HEK293 (cell line): ENCODE data around the gene CIC.

Experiments used
- CTCF ChIA-PET: fragments of 350-600 bp; formaldehyde crosslinking; extraction: SDS; loops from one replicate; lab custom pipeline; 2021; ENCODE audit warnings: antibody characterized with exemption; lab: Yijun Ruan, JAX
- POLR2A ChIA-PET: fragments of 300-600 bp; formaldehyde crosslinking; extraction: SDS; loops from one replicate; lab custom pipeline; 2020; ENCODE audit warnings: antibody characterized with exemption, inconsistent platforms; lab: Yijun Ruan, JAX
- H3K27ac ChIP-seq: fragments of 200-500 bp; sonication (Bioruptor generic); 2 replicates; pipeline ENCODE4 v1.5.1; 2014; ENCODE audit warnings: low read depth, low read length, control low read depth, inconsistent platforms; ENCODE audit errors: extremely low read depth
- H3K36me3 ChIP-seq, 2 experiments: fragments of 200-500 bp in 1 of 2; sonication (Bioruptor generic) in 1 of 2; 1 replicate in 1 of 2; 2 replicates in 1 of 2; pipeline ENCODE4 v1.5.1; 2014 to 2017; ENCODE audit warnings: inconsistent platforms in 2 of 2, low read length in 2 of 2; ENCODE audit not compliant: control insufficient read depth in 2 of 2, insufficient read depth in 1 of 2
- H3K4me1 ChIP-seq: fragments of 200-500 bp; sonication (Bioruptor generic); 2 replicates; pipeline ENCODE4 v1.5.1; 2014; ENCODE audit warnings: mild to moderate bottlenecking, low read length, inconsistent platforms; ENCODE audit not compliant: control insufficient read depth, insufficient read depth
- H3K4me3 ChIP-seq: 2 replicates; pipeline ENCODE4 v1.5.1; 2011; ENCODE audit warnings: low read depth, mild to moderate bottlenecking, control low read depth, low read length, moderate library complexity
- H3K9me3 ChIP-seq: fragments of 200-500 bp; sonication (Bioruptor generic); 2 replicates; pipeline ENCODE4 v1.5.1; 2014; ENCODE audit warnings: low read depth, low read length, inconsistent platforms; ENCODE audit not compliant: control insufficient read depth, insufficient read depth
- GLI4 ChIP-seq: fragments of 450-650 bp; formaldehyde crosslinking; IDR thresholded peaks from 2 replicates; pipeline ENCODE4 v1.5.1; 2016; ENCODE audit warnings: missing biosample characterization, missing genetic modification characterization
- PRDM1 ChIP-seq: fragments of 450-650 bp; formaldehyde crosslinking; IDR thresholded peaks from 2 replicates; pipeline ENCODE4; 2016; ENCODE audit warnings: missing biosample characterization, missing genetic modification characterization
- SETDB1 ChIP-seq: IDR thresholded peaks from one replicate; pipeline ENCODE4 v1.6.1; 2017; ENCODE audit warnings: mild to moderate bottlenecking, low read length, moderate library complexity, mixed read lengths; ENCODE audit not compliant: insufficient read length
- YY1 ChIP-seq: fragments of 450-650 bp; formaldehyde crosslinking; IDR thresholded peaks from 2 replicates; pipeline ENCODE4 v1.5.1; 2018; ENCODE audit warnings: missing biosample characterization, missing genetic modification characterization
- ZBTB1 ChIP-seq: fragments of 450-650 bp; formaldehyde crosslinking; IDR thresholded peaks from 2 replicates; pipeline ENCODE4 v1.5.1; 2016; ENCODE audit warnings: missing biosample characterization, missing genetic modification characterization
- ZBTB10 ChIP-seq: fragments of 450-650 bp; formaldehyde crosslinking; IDR thresholded peaks from 2 replicates; pipeline ENCODE4 v1.5.1; 2016; ENCODE audit warnings: missing biosample characterization, missing genetic modification characterization
- ZFHX2 ChIP-seq: fragments of 450-650 bp; formaldehyde crosslinking; conservative IDR thresholded peaks from 2 replicates; pipeline ENCODE4 v1.5.1; 2016; ENCODE audit warnings: missing biosample characterization, missing genetic modification characterization
- ZNF114 ChIP-seq: fragments of 450-650 bp; formaldehyde crosslinking; IDR thresholded peaks from 2 replicates; pipeline ENCODE4 v1.5.0; 2017; ENCODE audit warnings: missing biosample characterization, missing genetic modification characterization
- ZNF211 ChIP-seq: fragments of 450-650 bp; formaldehyde crosslinking; IDR thresholded peaks from 2 replicates; pipeline ENCODE4 v1.5.1; 2016; ENCODE audit warnings: low read depth, missing biosample characterization, missing genetic modification characterization
- ZNF214 ChIP-seq: fragments of 450-650 bp; formaldehyde crosslinking; IDR thresholded peaks from 2 replicates; pipeline ENCODE4 v1.5.1; 2017; ENCODE audit warnings: missing biosample characterization, mild to moderate bottlenecking, missing genetic modification characterization, borderline replicate concordance
- ZNF394 ChIP-seq: fragments of 450-650 bp; formaldehyde crosslinking; IDR thresholded peaks from 2 replicates; pipeline ENCODE4 v1.5.1; 2016; ENCODE audit warnings: missing biosample characterization, missing genetic modification characterization, mild to moderate bottlenecking, moderate library complexity, borderline replicate concordance
- ZNF555 ChIP-seq: fragments of 450-650 bp; formaldehyde crosslinking; conservative IDR thresholded peaks from 2 replicates; pipeline ENCODE4 v1.5.1; 2017; ENCODE audit warnings: missing biosample characterization, mild to moderate bottlenecking, missing genetic modification characterization, inconsistent platforms
- ZNF600 ChIP-seq: fragments of 450-650 bp; formaldehyde crosslinking; IDR thresholded peaks from 2 replicates; pipeline ENCODE4 v1.5.1; 2016; ENCODE audit warnings: missing biosample characterization, missing genetic modification characterization
- ZNF677 ChIP-seq: fragments of 450-650 bp; IDR thresholded peaks from 2 replicates; pipeline ENCODE4 v1.5.0; 2018; ENCODE audit warnings: missing biosample characterization, mild to moderate bottlenecking, missing genetic modification characterization, moderate library complexity
- ZNF785 ChIP-seq: fragments of 450-650 bp; formaldehyde crosslinking; IDR thresholded peaks from 2 replicates; pipeline ENCODE4 v1.5.1; 2016; ENCODE audit warnings: missing biosample characterization, missing genetic modification characterization
- TF ChIP-seq, protein P1 (sequence below): fragments of 450-650 bp; formaldehyde crosslinking; IDR thresholded peaks from 2 replicates; pipeline ENCODE4 v1.5.1; 2016; ENCODE audit warnings: missing biosample characterization, missing genetic modification characterization
- TF ChIP-seq, protein P2 (sequence below): fragments of 450-650 bp; formaldehyde crosslinking; IDR thresholded peaks from 2 replicates; pipeline ENCODE4 v1.5.1; 2016; ENCODE audit warnings: missing biosample characterization, missing genetic modification characterization, borderline replicate concordance
- TF ChIP-seq, protein P3 (sequence below): fragments of 450-650 bp; formaldehyde crosslinking; IDR thresholded peaks from 2 replicates; pipeline ENCODE4 v1.5.1; 2016; ENCODE audit warnings: missing biosample characterization, missing genetic modification characterization, low read depth
- TF ChIP-seq, protein P4 (sequence below): fragments of 450-650 bp; formaldehyde crosslinking; IDR thresholded peaks from 2 replicates; pipeline ENCODE4 v1.5.1; 2017; ENCODE audit warnings: missing biosample characterization, missing genetic modification characterization
- TF ChIP-seq, protein P5 (sequence below): fragments of 450-650 bp; formaldehyde crosslinking; conservative IDR thresholded peaks from 2 replicates; pipeline ENCODE4 v1.5.1; 2016; ENCODE audit warnings: low read depth, missing biosample characterization, missing genetic modification characterization

The CIC gene

GRCh38 chr19:42278452-42279154 is 9.6 kb downstream of the CIC start:
- Histone ChIP-seq H3K9me3 (no peaks in the 10 kb centered on the region), H3K4me1 (peaks cover 37% of the 10 kb centered on the region), H3K36me3 (peaks cover 3 to 24% of the 10 kb centered on the region in 2 experiments), H3K4me3 (no peak overlapping the region), H3K27ac (peak overlapping the region; percentile 92; the same call in 1 of the 2 replicates)
- CTCF ChIA-PET: interaction anchor here (0.5 to 7.5 kb wide), 23 partner anchors 8 to 873 kb away, joined by 3 to 276 read pairs (median 7); partner anchors contain the start of genes CIC, GSK3A and POU2F2
- POLR2A ChIA-PET: interaction anchor here (0.6 to 12.3 kb wide), 8 partner anchors 9 to 272 kb away, joined by 3 to 242 read pairs (median 6); partner anchors contain the start of genes CIC, ERF and GSK3A
- TF ChIP-seq ZBTB1 (tag by site-specific recombination) (no peak), ZNF114 (no peak), ZNF211 (tag by site-specific recombination) (no peak), YY1 (tag by site-specific recombination) (no peak), ZNF555 (tag by site-specific recombination) (no peak), ZNF600 (tag by site-specific recombination) (0 out of 2 replicates have a peak, but pooled peaks have one; percentile 1), ZNF785 (no peak), ZNF394 (tag by site-specific recombination) (no peak), ZNF677 (tag by site-specific recombination) (no peak), ZFHX2 (tag by site-specific recombination) (peak; percentile 12; the same call in 1 of the 2 replicates), PRDM1 (tag by site-specific recombination) (no peak), ZBTB10 (peak; percentile 59; the same call in 1 of the 2 replicates), ZNF214 (tag by site-specific recombination) (no peak), SETDB1 (no peak), GLI4 (tag by site-specific recombination) (no peak)
- TF ChIP-seq, protein P1, sequence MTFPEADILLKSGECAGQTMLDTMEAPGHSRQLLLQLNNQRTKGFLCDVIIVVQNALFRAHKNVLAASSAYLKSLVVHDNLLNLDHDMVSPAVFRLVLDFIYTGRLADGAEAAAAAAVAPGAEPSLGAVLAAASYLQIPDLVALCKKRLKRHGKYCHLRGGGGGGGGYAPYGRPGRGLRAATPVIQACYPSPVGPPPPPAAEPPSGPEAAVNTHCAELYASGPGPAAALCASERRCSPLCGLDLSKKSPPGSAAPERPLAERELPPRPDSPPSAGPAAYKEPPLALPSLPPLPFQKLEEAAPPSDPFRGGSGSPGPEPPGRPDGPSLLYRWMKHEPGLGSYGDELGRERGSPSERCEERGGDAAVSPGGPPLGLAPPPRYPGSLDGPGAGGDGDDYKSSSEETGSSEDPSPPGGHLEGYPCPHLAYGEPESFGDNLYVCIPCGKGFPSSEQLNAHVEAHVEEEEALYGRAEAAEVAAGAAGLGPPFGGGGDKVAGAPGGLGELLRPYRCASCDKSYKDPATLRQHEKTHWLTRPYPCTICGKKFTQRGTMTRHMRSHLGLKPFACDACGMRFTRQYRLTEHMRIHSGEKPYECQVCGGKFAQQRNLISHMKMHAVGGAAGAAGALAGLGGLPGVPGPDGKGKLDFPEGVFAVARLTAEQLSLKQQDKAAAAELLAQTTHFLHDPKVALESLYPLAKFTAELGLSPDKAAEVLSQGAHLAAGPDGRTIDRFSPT (tag by site-specific recombination): peak; percentile 17; the same call in 1 of the 2 replicates
- TF ChIP-seq, protein P2, sequence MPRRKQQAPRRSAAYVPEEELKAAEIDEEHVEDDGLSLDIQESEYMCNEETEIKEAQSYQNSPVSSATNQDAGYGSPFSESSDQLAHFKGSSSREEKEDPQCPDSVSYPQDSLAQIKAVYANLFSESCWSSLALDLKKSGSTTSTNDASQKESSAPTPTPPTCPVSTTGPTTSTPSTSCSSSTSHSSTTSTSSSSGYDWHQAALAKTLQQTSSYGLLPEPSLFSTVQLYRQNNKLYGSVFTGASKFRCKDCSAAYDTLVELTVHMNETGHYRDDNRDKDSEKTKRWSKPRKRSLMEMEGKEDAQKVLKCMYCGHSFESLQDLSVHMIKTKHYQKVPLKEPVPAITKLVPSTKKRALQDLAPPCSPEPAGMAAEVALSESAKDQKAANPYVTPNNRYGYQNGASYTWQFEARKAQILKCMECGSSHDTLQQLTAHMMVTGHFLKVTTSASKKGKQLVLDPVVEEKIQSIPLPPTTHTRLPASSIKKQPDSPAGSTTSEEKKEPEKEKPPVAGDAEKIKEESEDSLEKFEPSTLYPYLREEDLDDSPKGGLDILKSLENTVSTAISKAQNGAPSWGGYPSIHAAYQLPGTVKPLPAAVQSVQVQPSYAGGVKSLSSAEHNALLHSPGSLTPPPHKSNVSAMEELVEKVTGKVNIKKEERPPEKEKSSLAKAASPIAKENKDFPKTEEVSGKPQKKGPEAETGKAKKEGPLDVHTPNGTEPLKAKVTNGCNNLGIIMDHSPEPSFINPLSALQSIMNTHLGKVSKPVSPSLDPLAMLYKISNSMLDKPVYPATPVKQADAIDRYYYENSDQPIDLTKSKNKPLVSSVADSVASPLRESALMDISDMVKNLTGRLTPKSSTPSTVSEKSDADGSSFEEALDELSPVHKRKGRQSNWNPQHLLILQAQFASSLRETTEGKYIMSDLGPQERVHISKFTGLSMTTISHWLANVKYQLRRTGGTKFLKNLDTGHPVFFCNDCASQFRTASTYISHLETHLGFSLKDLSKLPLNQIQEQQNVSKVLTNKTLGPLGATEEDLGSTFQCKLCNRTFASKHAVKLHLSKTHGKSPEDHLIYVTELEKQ (tag by site-specific recombination): no peak
- TF ChIP-seq, protein P3, sequence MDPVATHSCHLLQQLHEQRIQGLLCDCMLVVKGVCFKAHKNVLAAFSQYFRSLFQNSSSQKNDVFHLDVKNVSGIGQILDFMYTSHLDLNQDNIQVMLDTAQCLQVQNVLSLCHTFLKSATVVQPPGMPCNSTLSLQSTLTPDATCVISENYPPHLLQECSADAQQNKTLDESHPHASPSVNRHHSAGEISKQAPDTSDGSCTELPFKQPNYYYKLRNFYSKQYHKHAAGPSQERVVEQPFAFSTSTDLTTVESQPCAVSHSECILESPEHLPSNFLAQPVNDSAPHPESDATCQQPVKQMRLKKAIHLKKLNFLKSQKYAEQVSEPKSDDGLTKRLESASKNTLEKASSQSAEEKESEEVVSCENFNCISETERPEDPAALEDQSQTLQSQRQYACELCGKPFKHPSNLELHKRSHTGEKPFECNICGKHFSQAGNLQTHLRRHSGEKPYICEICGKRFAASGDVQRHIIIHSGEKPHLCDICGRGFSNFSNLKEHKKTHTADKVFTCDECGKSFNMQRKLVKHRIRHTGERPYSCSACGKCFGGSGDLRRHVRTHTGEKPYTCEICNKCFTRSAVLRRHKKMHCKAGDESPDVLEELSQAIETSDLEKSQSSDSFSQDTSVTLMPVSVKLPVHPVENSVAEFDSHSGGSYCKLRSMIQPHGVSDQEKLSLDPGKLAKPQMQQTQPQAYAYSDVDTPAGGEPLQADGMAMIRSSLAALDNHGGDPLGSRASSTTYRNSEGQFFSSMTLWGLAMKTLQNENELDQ (tag by site-specific recombination): no peak
- TF ChIP-seq, protein P4, sequence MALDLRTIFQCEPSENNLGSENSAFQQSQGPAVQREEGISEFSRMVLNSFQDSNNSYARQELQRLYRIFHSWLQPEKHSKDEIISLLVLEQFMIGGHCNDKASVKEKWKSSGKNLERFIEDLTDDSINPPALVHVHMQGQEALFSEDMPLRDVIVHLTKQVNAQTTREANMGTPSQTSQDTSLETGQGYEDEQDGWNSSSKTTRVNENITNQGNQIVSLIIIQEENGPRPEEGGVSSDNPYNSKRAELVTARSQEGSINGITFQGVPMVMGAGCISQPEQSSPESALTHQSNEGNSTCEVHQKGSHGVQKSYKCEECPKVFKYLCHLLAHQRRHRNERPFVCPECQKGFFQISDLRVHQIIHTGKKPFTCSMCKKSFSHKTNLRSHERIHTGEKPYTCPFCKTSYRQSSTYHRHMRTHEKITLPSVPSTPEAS: no peak
- TF ChIP-seq, protein P5, sequence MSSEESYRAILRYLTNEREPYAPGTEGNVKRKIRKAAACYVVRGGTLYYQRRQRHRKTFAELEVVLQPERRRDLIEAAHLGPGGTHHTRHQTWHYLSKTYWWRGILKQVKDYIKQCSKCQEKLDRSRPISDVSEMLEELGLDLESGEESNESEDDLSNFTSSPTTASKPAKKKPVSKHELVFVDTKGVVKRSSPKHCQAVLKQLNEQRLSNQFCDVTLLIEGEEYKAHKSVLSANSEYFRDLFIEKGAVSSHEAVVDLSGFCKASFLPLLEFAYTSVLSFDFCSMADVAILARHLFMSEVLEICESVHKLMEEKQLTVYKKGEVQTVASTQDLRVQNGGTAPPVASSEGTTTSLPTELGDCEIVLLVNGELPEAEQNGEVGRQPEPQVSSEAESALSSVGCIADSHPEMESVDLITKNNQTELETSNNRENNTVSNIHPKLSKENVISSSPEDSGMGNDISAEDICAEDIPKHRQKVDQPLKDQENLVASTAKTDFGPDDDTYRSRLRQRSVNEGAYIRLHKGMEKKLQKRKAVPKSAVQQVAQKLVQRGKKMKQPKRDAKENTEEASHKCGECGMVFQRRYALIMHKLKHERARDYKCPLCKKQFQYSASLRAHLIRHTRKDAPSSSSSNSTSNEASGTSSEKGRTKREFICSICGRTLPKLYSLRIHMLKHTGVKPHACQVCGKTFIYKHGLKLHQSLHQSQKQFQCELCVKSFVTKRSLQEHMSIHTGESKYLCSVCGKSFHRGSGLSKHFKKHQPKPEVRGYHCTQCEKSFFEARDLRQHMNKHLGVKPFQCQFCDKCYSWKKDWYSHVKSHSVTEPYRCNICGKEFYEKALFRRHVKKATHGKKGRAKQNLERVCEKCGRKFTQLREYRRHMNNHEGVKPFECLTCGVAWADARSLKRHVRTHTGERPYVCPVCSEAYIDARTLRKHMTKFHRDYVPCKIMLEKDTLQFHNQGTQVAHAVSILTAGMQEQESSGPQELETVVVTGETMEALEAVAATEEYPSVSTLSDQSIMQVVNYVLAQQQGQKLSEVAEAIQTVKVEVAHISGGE: no peak
